Epithelial cell of proximal tubule (primary cell): ENCODE results near the gene FNIP2. TPM values are rescaled to one million over a fixed set of nuclear protein-coding genes. Genes with fewer than 3 reads are reported as not detected.
A peak's percentile ranks its signal among the peaks of the same experiment; 100 is the strongest.

Source experiments
- DNase-seq: peaks from one replicate; pipeline ENCODE4 v3.0.0-alpha.2; 2011; ENCODE audit warnings: low read depth
- H3K4me3 ChIP-seq: 2 replicates; pipeline ENCODE4 v1.5.1; 2011; ENCODE audit warnings: low read depth, mild to moderate bottlenecking, low read length
- CTCF ChIP-seq: conservative IDR thresholded peaks from 2 replicates; pipeline ENCODE4 v1.5.1; 2012; ENCODE audit warnings: low read depth, mild to moderate bottlenecking, low read length
- total RNA-seq: library from RNA; depleted of rRNA; stranded (reverse); fragments of >200 nt; gene quantifications from 2 replicates; pipeline ENCODE4 v1.2.3, GENCODE V29; 2015

The FNIP2 gene
- total RNA-seq = 16.2 and 20.8 TPM in 2 replicates

GRCh38 chr4:158768555-158769174 is at the start of gene FNIP2:
Gene FNIP2, plus strand, starts transcription at chr4:158769026. Its CDS starts 187 bp downstream, at chr4:158769213.
- H3K4me3 ChIP-seq = peak within 1 kb of the TSS; percentile 93
- DNase-seq = no peak
- TF ChIP-seq CTCF = no peak

- H3K4me3 ChIP-seq = no peak overlapping the region
- no peak for TF ChIP-seq CTCF
- DNase-seq = no peak
Observed at GRCh38 chr4:158721680-158722079, 47.1 kb upstream of the FNIP2 start.

- TF ChIP-seq CTCF = no peak
- no peak for DNase-seq
- H3K4me3 ChIP-seq = peak overlapping the region; percentile 88
Observed at GRCh38 chr4:158722291-158722916, 46.4 kb upstream of the FNIP2 start.

GRCh38 chr4:158722917-158723793 is 45.7 kb upstream of the FNIP2 start, which contains the start of gene PPID:
Gene PPID, minus strand, starts transcription at chr4:158723396. Its CDS starts 108 bp downstream, at chr4:158723288.
- H3K4me3 ChIP-seq = peak within 1 kb of the TSS; percentile 88
- TF ChIP-seq CTCF = no peak
- no peak for DNase-seq

GRCh38 chr4:158724637-158725036 is 44.2 kb upstream of the FNIP2 start:
- no peak for TF ChIP-seq CTCF
- H3K4me3 ChIP-seq = no peak overlapping the region
- no peak for DNase-seq

GRCh38 chr4:158726633-158727032 is 42.2 kb upstream of the FNIP2 start:
- H3K4me3 ChIP-seq = no peak overlapping the region
- DNase-seq = no peak
- TF ChIP-seq CTCF = no peak
